Stimulated activated naive B cell treated with anti-CD40 and anti-IgM and Interleukin-4, amounts not matched to agents 10 μg/mL and 1 μg/mL and 100 μg/mL, for 72 hours (primary cell): ENCODE measurements around the gene MYMX.
A peak's percentile ranks its signal among the peaks of the same experiment; 100 is the strongest.

Source experiments
- ATAC-seq, 2 donors: fragments of 150-1000 bp; cut with Tn5 transposase; replicated peaks; 2 replicates each; pipeline ENCODE4 v1.10.0; 2021; ENCODE audit warnings: moderate library complexity in 1 of 2
- DNase-seq: peaks from one replicate; pipeline ENCODE4 v3.0.0; 2021
- H3K27ac Mint-ChIP-seq: one replicate; pipeline ENCODE4 v1.8.0; 2022; ENCODE audit warnings: mild to moderate bottlenecking, mixed read lengths
- H3K27me3 Mint-ChIP-seq, 2 donors: one replicate each; pipeline ENCODE4 v1.8.0; 2022; ENCODE audit warnings: mixed read lengths in 2 of 2
- H3K36me3 Mint-ChIP-seq, 2 donors: one replicate each; pipeline ENCODE4 v1.8.0; 2022; ENCODE audit warnings: mixed read lengths in 2 of 2, mild to moderate bottlenecking in 1 of 2
- H3K4me1 Mint-ChIP-seq, 2 donors: one replicate each; pipeline ENCODE4 v1.8.0; 2022; ENCODE audit warnings: mixed read lengths in 2 of 2, mild to moderate bottlenecking in 1 of 2
- H3K4me3 Mint-ChIP-seq, 2 donors: one replicate each; pipeline ENCODE4 v1.8.0; 2022; ENCODE audit warnings: mild to moderate bottlenecking in 2 of 2, mixed read lengths in 2 of 2, moderate library complexity in 1 of 2
- H3K9me3 Mint-ChIP-seq, 2 donors: one replicate each; pipeline ENCODE4 v1.8.0; 2022; ENCODE audit warnings: mixed read lengths in 2 of 2, mild to moderate bottlenecking in 1 of 2

MYMX gene

GRCh38 chr6:44219815-44220784 lies 3.4 kb downstream of the MYMX start:
- DNase-seq (no peak), ATAC-seq (no peak)
- peak overlapping the region; percentile 78 to 82 for H3K4me3 Mint-ChIP-seq
- H3K27me3 Mint-ChIP-seq, result peaks cover 0 to 6% of the 10 kb centered on the region in 2 donors
- no peaks in the 10 kb centered on the region for H3K9me3 Mint-ChIP-seq
- peaks cover 39 to 56% of the 10 kb centered on the region in 2 donors for H3K4me1 Mint-ChIP-seq
- H3K36me3 Mint-ChIP-seq, result no peaks in the 10 kb centered on the region
- H3K27ac Mint-ChIP-seq, result peak overlapping the region; percentile 25

GRCh38 chr6:44220913-44221290 lies 4.2 kb downstream of the MYMX start:
- peaks cover 0 to 6% of the 10 kb centered on the region in 2 donors for H3K27me3 Mint-ChIP-seq
- peak overlapping the region in 1 of 2 donors; percentile 7 for H3K4me3 Mint-ChIP-seq
- DNase-seq, result no peak
- peaks cover 42 to 62% of the 10 kb centered on the region in 2 donors for H3K4me1 Mint-ChIP-seq
- no peak overlapping the region for H3K27ac Mint-ChIP-seq
- no peaks in the 10 kb centered on the region for H3K9me3 Mint-ChIP-seq
- no peaks in the 10 kb centered on the region for H3K36me3 Mint-ChIP-seq
- no peak for ATAC-seq

GRCh38 chr6:44221291-44221960 lies 4.7 kb downstream of the MYMX start:
- Mint-ChIP-seq H3K36me3 (peaks cover 0 to 4% of the 10 kb centered on the region in 2 donors), H3K4me1 (peaks cover 46 to 68% of the 10 kb centered on the region in 2 donors), H3K27ac (no peak overlapping the region), H3K27me3 (peaks cover 0 to 6% of the 10 kb centered on the region in 2 donors), H3K4me3 (peak overlapping the region in 1 of 2 donors; percentile 7), H3K9me3 (no peaks in the 10 kb centered on the region)
- DNase-seq (peak; percentile 59), ATAC-seq (peak; percentile 67)

GRCh38 chr6:44221961-44222335 lies 5.2 kb downstream of the MYMX start:
- Mint-ChIP-seq H3K27ac (no peak overlapping the region), H3K9me3 (no peaks in the 10 kb centered on the region), H3K36me3 (peaks cover 0 to 4% of the 10 kb centered on the region in 2 donors), H3K4me3 (no peak overlapping the region), H3K27me3 (peaks cover 0 to 6% of the 10 kb centered on the region in 2 donors), H3K4me1 (peaks cover 46 to 73% of the 10 kb centered on the region in 2 donors)
- ATAC-seq, result no peak
- DNase-seq, result no peak

- DNase-seq (no peak), ATAC-seq (no peak)
- Mint-ChIP-seq H3K4me1 (peaks cover 46 to 73% of the 10 kb centered on the region in 2 donors), H3K27me3 (peaks cover 0 to 6% of the 10 kb centered on the region in 2 donors), H3K27ac (peak overlapping the region; percentile 72), H3K36me3 (peaks cover 0 to 4% of the 10 kb centered on the region in 2 donors), H3K4me3 (peak overlapping the region; percentile 81 to 84), H3K9me3 (no peaks in the 10 kb centered on the region)
Measured at GRCh38 chr6:44222486-44223318, 6.0 kb downstream of the MYMX start.

GRCh38 chr6:44223319-44224028 lies 6.7 kb downstream of the MYMX start, which contains the start of gene SLC29A1:
Gene SLC29A1 (plus strand): TSS chr6:44223595. CDS start chr6:44227314, 3,719 bp downstream.
- peak within 1 kb of the TSS; percentile 72 for H3K27ac Mint-ChIP-seq
- peak within 1 kb of the TSS; percentile 81 to 84 for H3K4me3 Mint-ChIP-seq
- DNase-seq (peak; percentile 66), ATAC-seq (peak; percentile 72 to 75)
- peaks cover 0 to 6% of the 10 kb centered on the region in 2 donors for H3K27me3 Mint-ChIP-seq
- H3K4me1 Mint-ChIP-seq, result peaks cover 43 to 69% of the 10 kb centered on the region in 2 donors
- H3K36me3 Mint-ChIP-seq, result peaks cover 0 to 10% of the 10 kb centered on the region in 2 donors
- H3K9me3 Mint-ChIP-seq, result no peaks in the 10 kb centered on the region

GRCh38 chr6:44224029-44224964 lies 7.6 kb downstream of the MYMX start:
- H3K36me3 Mint-ChIP-seq, result peaks cover 4 to 16% of the 10 kb centered on the region in 2 donors
- H3K9me3 Mint-ChIP-seq, result no peaks in the 10 kb centered on the region
- H3K4me3 Mint-ChIP-seq, result peak overlapping the region; percentile 81 to 84
- H3K27me3 Mint-ChIP-seq, result peaks cover 0 to 3% of the 10 kb centered on the region in 2 donors
- no peak for DNase-seq
- H3K4me1 Mint-ChIP-seq, result peaks cover 39 to 61% of the 10 kb centered on the region in 2 donors
- ATAC-seq, result peak; percentile 23 to 25
- peak overlapping the region; percentile 37 for H3K27ac Mint-ChIP-seq

GRCh38 chr6:44224965-44225305 lies 8.2 kb downstream of the MYMX start:
- H3K4me3 Mint-ChIP-seq, result no peak overlapping the region
- peaks cover 6 to 22% of the 10 kb centered on the region in 2 donors for H3K36me3 Mint-ChIP-seq
- ATAC-seq (no peak), DNase-seq (no peak)
- no peaks in the 10 kb centered on the region for H3K9me3 Mint-ChIP-seq
- peaks cover 39 to 54% of the 10 kb centered on the region in 2 donors for H3K4me1 Mint-ChIP-seq
- H3K27ac Mint-ChIP-seq, result no peak overlapping the region
- H3K27me3 Mint-ChIP-seq, result no peaks in the 10 kb centered on the region

- no peak for DNase-seq
Measured at GRCh38 chr6:44225579-44226325, 9.0 kb downstream of the MYMX start.

GRCh38 chr6:44226368-44227147 lies 9.8 kb downstream of the MYMX start:
- H3K4me3 Mint-ChIP-seq, result no peak overlapping the region
- no peak overlapping the region for H3K27ac Mint-ChIP-seq
- peaks cover 35 to 48% of the 10 kb centered on the region in 2 donors for H3K4me1 Mint-ChIP-seq
- peaks cover 18 to 36% of the 10 kb centered on the region in 2 donors for H3K36me3 Mint-ChIP-seq
- ATAC-seq, result no peak
- no peaks in the 10 kb centered on the region for H3K9me3 Mint-ChIP-seq
- no peak for DNase-seq
- H3K27me3 Mint-ChIP-seq, result no peaks in the 10 kb centered on the region

More at GRCh38 chr6:44225579-44226325, 9.0 kb downstream of the MYMX start:
- Mint-ChIP-seq H3K9me3 (no peaks in the 10 kb centered on the region), H3K27me3 (no peaks in the 10 kb centered on the region), H3K4me3 (no peak overlapping the region), H3K36me3 (peaks cover 13 to 29% of the 10 kb centered on the region in 2 donors), H3K27ac (no peak overlapping the region), H3K4me1 (peaks cover 39 to 54% of the 10 kb centered on the region in 2 donors)
- ATAC-seq, result no peak

- Mint-ChIP-seq H3K9me3 (no peaks in the 10 kb centered on the region), H3K36me3 (peaks cover 18 to 43% of the 10 kb centered on the region in 2 donors), H3K4me1 (peaks cover 29 to 41% of the 10 kb centered on the region in 2 donors), H3K4me3 (no peak overlapping the region), H3K27me3 (no peaks in the 10 kb centered on the region), H3K27ac (peak overlapping the region; percentile 56)
- ATAC-seq, result no peak
- no peak for DNase-seq
Measured at GRCh38 chr6:44227148-44227793, 10.5 kb downstream of the MYMX start.
